OCI-LY7 (cell line): ENCODE results near the gene CDON. TPM values are rescaled to one million over a fixed set of nuclear protein-coding genes. Genes with fewer than 3 reads are reported as not detected.

Experiments
- BruUV-seq: library from RNA; stranded (reverse); fragments of 400-500 nt; replicated peaks from 2 replicates; lab custom pipeline; 2021; lab: Mats Ljungman, UMichigan
- CTCF ChIA-PET: fragments of 300-600 bp; sonication (Branson Sonifier 250); formaldehyde crosslinking; loops from one replicate; lab custom pipeline; 2022; ENCODE audit warnings: antibody characterized with exemption; ENCODE audit not compliant: unreplicated experiment; lab: Charles Lee
- POLR2A ChIA-PET: fragments of 300-600 bp; sonication (Branson Sonifier 250); formaldehyde crosslinking; loops from one replicate; lab custom pipeline; 2022; ENCODE audit warnings: antibody characterized with exemption; lab: Charles Lee
- DNase-seq: peaks from one replicate; pipeline ENCODE4 v3.0.0-alpha.2; 2015; ENCODE audit warnings: low spot score
- H2AFZ ChIP-seq: fragments of 200-600 bp; sonication (generic), shearing (Covaris generic); 2 replicates; pipeline ENCODE4 v1.6.1; 2014; ENCODE audit warnings: mild to moderate bottlenecking, antibody characterized with exemption, low read length, moderate library complexity
- H3K27ac ChIP-seq: fragments of 200-600 bp; sonication (generic); 2 replicates; pipeline ENCODE4 v1.5.1; 2014; ENCODE audit warnings: mixed run types, low read depth, mild to moderate bottlenecking, moderate library complexity, low read length, inconsistent platforms; ENCODE audit not compliant: poor library complexity, severe bottlenecking
- H3K36me3 ChIP-seq: fragments of 200-600 bp; sonication (generic); 2 replicates; pipeline ENCODE4 v1.6.1; 2014; ENCODE audit warnings: mild to moderate bottlenecking, antibody characterized with exemption, low read length, moderate library complexity, mixed read lengths; ENCODE audit not compliant: insufficient read depth
- H3K4me1 ChIP-seq: fragments of 200-600 bp; sonication (generic); 2 replicates; pipeline ENCODE4 v1.5.1; 2014; ENCODE audit warnings: mild to moderate bottlenecking, low read length; ENCODE audit not compliant: insufficient read depth, poor library complexity, severe bottlenecking
- H3K4me2 ChIP-seq: fragments of 200-600 bp; sonication (generic); 2 replicates; pipeline ENCODE4 v1.6.1; 2014; ENCODE audit warnings: mild to moderate bottlenecking, low read length
- H3K4me3 ChIP-seq: fragments of 200-600 bp; sonication (generic); 2 replicates; pipeline ENCODE4 v1.5.1; 2014; ENCODE audit warnings: mild to moderate bottlenecking, low read depth, low read length; ENCODE audit not compliant: poor library complexity, severe bottlenecking
- H3K79me2 ChIP-seq: fragments of 200-600 bp; sonication (generic); 2 replicates; pipeline ENCODE4 v1.6.1; 2016; ENCODE audit warnings: low read depth, mild to moderate bottlenecking, low read length, moderate library complexity, mixed read lengths; ENCODE audit not compliant: insufficient read depth
- H3K9me2 ChIP-seq: fragments of 200-600 bp; sonication (generic); 2 replicates; pipeline ENCODE4 v1.6.1; 2016; ENCODE audit warnings: mild to moderate bottlenecking, low read length, mixed read lengths; ENCODE audit not compliant: insufficient read depth
- H3K9me3 ChIP-seq: fragments of 200-600 bp; sonication (generic); 2 replicates; pipeline ENCODE4 v1.6.1; 2014; ENCODE audit warnings: mild to moderate bottlenecking, mixed run types, low read length, mixed read lengths
- H4K20me1 ChIP-seq: fragments of 200-600 bp; sonication (generic); 2 replicates; pipeline ENCODE4 v1.6.1; 2014; ENCODE audit warnings: mild to moderate bottlenecking, antibody characterized with exemption, low read length, moderate library complexity, mixed read lengths; ENCODE audit not compliant: insufficient read depth
- CTCF ChIP-seq: fragments of 200-600 bp; sonication (generic); conservative IDR thresholded peaks from 2 replicates; pipeline ENCODE4 v1.5.1; 2014; ENCODE audit warnings: mild to moderate bottlenecking, antibody characterized with exemption, low read length, moderate library complexity, mixed read lengths
- EZH2phosphoT487 ChIP-seq: fragments of 200-600 bp; sonication (generic); IDR thresholded peaks from 2 replicates; pipeline ENCODE4 v1.6.1; 2018; ENCODE audit warnings: low read depth, borderline replicate concordance, mild to moderate bottlenecking, mixed run types, antibody characterized with exemption, low read length, moderate library complexity, mixed read lengths
- intact Hi-C: fragments of 100-400 bp; cut with micrococcal nuclease; formaldehyde crosslinking; loops from one replicate; pipeline ENCODE4 v1.10.0; 2022; ENCODE audit not compliant: unreplicated experiment
- total RNA-seq, 2 experiments: library from RNA; depleted of rRNA in 1 of 2; stranded (reverse); fragments of >200 nt in 1 of 2; shearing (Covaris generic) in 1 of 2; gene quantifications; 2 replicates each; pipeline ENCODE4 v1.2.3, GENCODE V29; 2014 to 2022

Gene CDON
- total RNA-seq, 2 experiments from 2014 or later: 1.5 to 2.5 TPM

- no peak for DNase-seq
- no peaks in the 10 kb centered on the region for H3K9me3 ChIP-seq
- no peaks in the 10 kb centered on the region for H4K20me1 ChIP-seq
- POLR2A ChIA-PET: no interaction called here
- no peak overlapping the region for H3K27ac ChIP-seq
- H2AFZ ChIP-seq: no peak overlapping the region
- intact Hi-C loops: no loop called here
- no peaks in the 10 kb centered on the region for H3K9me2 ChIP-seq
- no peaks in the 10 kb centered on the region for H3K79me2 ChIP-seq
- H3K36me3 ChIP-seq: no peaks in the 10 kb centered on the region
- no TSS peak for BruUV-seq
- CTCF ChIA-PET: no interaction called here
- TF ChIP-seq EZH2phosphoT487 (no peak), CTCF (no peak)
- no peaks in the 10 kb centered on the region for H3K4me1 ChIP-seq
- H3K4me3 ChIP-seq: no peak overlapping the region
- H3K4me2 ChIP-seq: no peak overlapping the region
Observed at GRCh38 chr11:126054408-126054807, 8.3 kb downstream of the CDON start.

GRCh38 chr11:126053415-126054286 is 9.0 kb downstream of the CDON start:
- Histone ChIP-seq H3K9me2 (no peaks in the 10 kb centered on the region), H3K4me1 (no peaks in the 10 kb centered on the region)
- no TSS peak for BruUV-seq

More at GRCh38 chr11:126053415-126054286, 9.0 kb downstream of the CDON start:
- CTCF ChIA-PET: no interaction called here
- POLR2A ChIA-PET: no interaction called here
- no peak overlapping the region for H2AFZ ChIP-seq
- no peaks in the 10 kb centered on the region for H3K79me2 ChIP-seq
- no peaks in the 10 kb centered on the region for H4K20me1 ChIP-seq
- no peaks in the 10 kb centered on the region for H3K36me3 ChIP-seq
- H3K4me2 ChIP-seq: no peak overlapping the region
- H3K27ac ChIP-seq: no peak overlapping the region
- no peak overlapping the region for H3K4me3 ChIP-seq
- intact Hi-C loops: no loop called here
- TF ChIP-seq EZH2phosphoT487 (no peak), CTCF (no peak)
- no peak for DNase-seq
- H3K9me3 ChIP-seq: no peaks in the 10 kb centered on the region
